GM18519 (cell line): ENCODE measurements around the gene MSI1.

Experiments used
- ATAC-seq: cut with Tn5 transposase; IDR thresholded peaks from one replicate; pipeline ENCODE4 v1.9.1; 2021; ENCODE audit warnings: mild to moderate bottlenecking, moderate library complexity; ENCODE audit not compliant: unreplicated experiment, low FRiP score

MSI1 gene

GRCh38 chr12:120368789-120369602 is at the start of gene MSI1:
TSS of gene MSI1 (minus strand) at chr12:120369164. CDS start at chr12:120369091, 73 bp downstream.
- no peak for ATAC-seq

- ATAC-seq = no peak
Observed at GRCh38 chr12:120417917-120418580, 49.1 kb upstream of the MSI1 start.

- ATAC-seq = no peak
Observed at GRCh38 chr12:120416490-120417216, 47.7 kb upstream of the MSI1 start.

- no peak for ATAC-seq
Observed at GRCh38 chr12:120413901-120414695, 45.1 kb upstream of the MSI1 start.

GRCh38 chr12:120412421-120412820 is 43.5 kb upstream of the MSI1 start:
- no peak for ATAC-seq

- ATAC-seq = no peak
Observed at GRCh38 chr12:120408771-120409170, 39.8 kb upstream of the MSI1 start.

- ATAC-seq = no peak
Observed at GRCh38 chr12:120406553-120406952, 37.6 kb upstream of the MSI1 start.

- no peak for ATAC-seq
Observed at GRCh38 chr12:120406069-120406468, 37.1 kb upstream of the MSI1 start.

GRCh38 chr12:120404271-120404670 is 35.3 kb upstream of the MSI1 start:
- no peak for ATAC-seq

- ATAC-seq = no peak
Observed at GRCh38 chr12:120403869-120404268, 34.9 kb upstream of the MSI1 start.

GRCh38 chr12:120402217-120402616 is 33.3 kb upstream of the MSI1 start:
- no peak for ATAC-seq

- ATAC-seq = no peak
Observed at GRCh38 chr12:120399531-120399930, 30.6 kb upstream of the MSI1 start.

GRCh38 chr12:120397824-120398540 is 29.0 kb upstream of the MSI1 start:
- no peak for ATAC-seq

GRCh38 chr12:120394483-120395367 is 25.8 kb upstream of the MSI1 start:
- no peak for ATAC-seq

GRCh38 chr12:120390540-120391120 is 21.7 kb upstream of the MSI1 start:
- no peak for ATAC-seq

- no peak for ATAC-seq
Observed at GRCh38 chr12:120388691-120389481, 19.9 kb upstream of the MSI1 start.

- no peak for ATAC-seq
Observed at GRCh38 chr12:120381752-120382419, 12.9 kb upstream of the MSI1 start.
